K562 (cell line): Measurements from ENCODE around the gene TAGLN3. TPM values are rescaled to one million over a fixed set of nuclear protein-coding genes. Genes with fewer than 3 reads are reported as not detected.

ENCODE experiments used
- C11orf30 ChIP-seq: fragments of 450-650 bp; IDR thresholded peaks from 2 replicates; pipeline ENCODE4 v1.6.1; 2016; ENCODE audit warnings: low read depth, mild to moderate bottlenecking
- CHD1 ChIP-seq: fragments of 200-600 bp; sonication (generic); IDR thresholded peaks from one replicate; pipeline ENCODE4 v1.6.1; 2012; ENCODE audit warnings: mild to moderate bottlenecking, moderate library complexity, low read length, inconsistent platforms
- CREM ChIP-seq: IDR thresholded peaks from 2 replicates; pipeline ENCODE4 v1.6.1; 2014; ENCODE audit warnings: antibody characterized with exemption, low read depth
- ELF2 ChIP-seq: fragments of 250-450 bp; sonication (Bioruptor Pico); IDR thresholded peaks from 2 replicates; pipeline ENCODE4 v1.5.0; 2021; ENCODE audit warnings: mild to moderate bottlenecking
- ETS2 ChIP-seq: IDR thresholded peaks from 2 replicates; pipeline ENCODE4 v1.6.1; 2016; ENCODE audit warnings: borderline replicate concordance, missing genetic modification characterization, mild to moderate bottlenecking, moderate library complexity, missing compliant biosample characterization; ENCODE audit not compliant: poor library complexity, severe bottlenecking
- FOS ChIP-seq: IDR thresholded peaks from 3 replicates; pipeline ENCODE4 v1.6.1; 2011; ENCODE audit not compliant: insufficient read length; ENCODE audit errors: extremely low read depth
- HDAC6 ChIP-seq: IDR thresholded peaks from 2 replicates; pipeline ENCODE4 v1.6.1; 2012; ENCODE audit warnings: low read depth, mild to moderate bottlenecking, control low read depth, inconsistent platforms, low read length, moderate library complexity
- HMG20B ChIP-seq: fragments of 250-450 bp; sonication (Bioruptor Pico); IDR thresholded peaks from 2 replicates; pipeline ENCODE4 v1.5.0; 2021; ENCODE audit warnings: mild to moderate bottlenecking
- KAT2B ChIP-seq: IDR thresholded peaks from one replicate; pipeline ENCODE4 v1.6.1; 2012; ENCODE audit warnings: low read depth, mild to moderate bottlenecking, control low read depth, inconsistent platforms, low read length, moderate library complexity
- NR3C1 ChIP-seq: sonication (generic); formaldehyde crosslinking; IDR thresholded peaks from 2 replicates; pipeline ENCODE4 v1.8.1; 2022; ENCODE audit warnings: missing genetic modification reagents
- POLR2A ChIP-seq: fragments of 450-650 bp; conservative IDR thresholded peaks from 2 replicates; pipeline ENCODE4 v1.6.1; 2016
- POLR2B ChIP-seq: fragments of 450-650 bp; IDR thresholded peaks from 2 replicates; pipeline ENCODE4 v1.6.1; 2018; ENCODE audit warnings: low read depth; ENCODE audit not compliant: partially characterized antibody
- PTRF ChIP-seq: fragments of 450-650 bp; IDR thresholded peaks from 2 replicates; pipeline ENCODE4 v1.6.1; 2016; ENCODE audit warnings: mild to moderate bottlenecking, missing genetic modification characterization, missing compliant biosample characterization
- RB1 ChIP-seq: fragments of 450-650 bp; IDR thresholded peaks from 2 replicates; pipeline ENCODE4 v1.6.1; 2017; ENCODE audit warnings: low read depth, mild to moderate bottlenecking
- SAP30 ChIP-seq: fragments of 200-600 bp; sonication (generic); IDR thresholded peaks from 2 replicates; pipeline ENCODE4 v1.6.1; 2012; ENCODE audit warnings: borderline replicate concordance, low read depth, mild to moderate bottlenecking, moderate library complexity, low read length, control low read depth, inconsistent platforms; ENCODE audit not compliant: insufficient read depth, poor library complexity, severe bottlenecking
- SRSF3 ChIP-seq: fragments of 200-400 bp; formaldehyde crosslinking; IDR thresholded peaks from 2 replicates; pipeline ENCODE4 v1.6.1; 2016; ENCODE audit warnings: mild to moderate bottlenecking, low read length, moderate library complexity; ENCODE audit not compliant: insufficient read depth
- TAF7 ChIP-seq: fragments of 450-650 bp; IDR thresholded peaks from 2 replicates; pipeline ENCODE4 v1.6.1; 2016; ENCODE audit warnings: missing genetic modification characterization, missing compliant biosample characterization
- TBP ChIP-seq: optimal IDR thresholded peaks from 2 replicates; pipeline ENCODE3; 2011; ENCODE audit warnings: low read depth, low read length, improper control_type of control experiment
- ZNF121 ChIP-seq: sonication (generic); formaldehyde crosslinking; conservative IDR thresholded peaks from 2 replicates; pipeline ENCODE4 v1.8.0; 2022; ENCODE audit warnings: missing genetic modification reagents
- ZNF57 ChIP-seq: fragments of 450-650 bp; formaldehyde crosslinking; IDR thresholded peaks from 2 replicates; pipeline ENCODE4 v1.4.0; 2020; ENCODE audit warnings: mild to moderate bottlenecking, moderate library complexity
- ZNF609 ChIP-seq: sonication (generic); formaldehyde crosslinking; IDR thresholded peaks from 2 replicates; pipeline ENCODE4 v1.8.1; 2023; ENCODE audit warnings: missing genetic modification reagents, mild to moderate bottlenecking, borderline replicate concordance
- ZNF76 ChIP-seq: fragments of 250-450 bp; sonication (Bioruptor Pico); IDR thresholded peaks from 2 replicates; pipeline ENCODE4 v1.4.0; 2020; ENCODE audit warnings: mild to moderate bottlenecking, moderate library complexity, borderline replicate concordance
- polyA plus RNA-seq, 8 experiments: library from polyadenylated mRNA; depleted of rRNA in 4 of 8; stranded (reverse) in 5 of 8; unstranded in 3 of 8; fragments of >200 nt; fragmentation: Nextera tagmentation in 2 of 8; fragmentation: Illumina TruSeq in 1 of 8; extraction: Ambion mirVana in 2 of 8; extraction: Trizol in 1 of 8; gene quantifications; 2 replicates each; pipeline versions ENCODE4 v1.2.1 to v1.2.3, GENCODE V29; 2011 to 2014; ENCODE audit warnings: inconsistent platforms in 1 of 8, missing spikeins in 1 of 8
- total RNA-seq, 7 experiments: library from RNA; depleted of rRNA in 6 of 7; stranded (reverse); fragments of >200 nt in 6 of 7; fragmentation: Illumina TruSeq in 2 of 7; extraction: Trizol in 2 of 7; gene quantifications; 2 replicates each; pipeline versions ENCODE4 v1.2.1 to v1.2.3, GENCODE V29; 2011 to 2021; ENCODE audit warnings: low replicate concordance in 1 of 7
- TF ChIP-seq, protein P1 (sequence below): fragments of 250-450 bp; sonication (Bioruptor Pico); IDR thresholded peaks from 2 replicates; pipeline ENCODE4 v1.9.0; 2021; ENCODE audit warnings: mild to moderate bottlenecking, inconsistent platforms

TAGLN3 gene
- total and polyA plus RNA-seq, 9 of the 15 experiments (the other 6 are each of a cell fraction or from before 2014, with no cell fraction given) = 0.06 TPM; not detected in 7

DNA sequence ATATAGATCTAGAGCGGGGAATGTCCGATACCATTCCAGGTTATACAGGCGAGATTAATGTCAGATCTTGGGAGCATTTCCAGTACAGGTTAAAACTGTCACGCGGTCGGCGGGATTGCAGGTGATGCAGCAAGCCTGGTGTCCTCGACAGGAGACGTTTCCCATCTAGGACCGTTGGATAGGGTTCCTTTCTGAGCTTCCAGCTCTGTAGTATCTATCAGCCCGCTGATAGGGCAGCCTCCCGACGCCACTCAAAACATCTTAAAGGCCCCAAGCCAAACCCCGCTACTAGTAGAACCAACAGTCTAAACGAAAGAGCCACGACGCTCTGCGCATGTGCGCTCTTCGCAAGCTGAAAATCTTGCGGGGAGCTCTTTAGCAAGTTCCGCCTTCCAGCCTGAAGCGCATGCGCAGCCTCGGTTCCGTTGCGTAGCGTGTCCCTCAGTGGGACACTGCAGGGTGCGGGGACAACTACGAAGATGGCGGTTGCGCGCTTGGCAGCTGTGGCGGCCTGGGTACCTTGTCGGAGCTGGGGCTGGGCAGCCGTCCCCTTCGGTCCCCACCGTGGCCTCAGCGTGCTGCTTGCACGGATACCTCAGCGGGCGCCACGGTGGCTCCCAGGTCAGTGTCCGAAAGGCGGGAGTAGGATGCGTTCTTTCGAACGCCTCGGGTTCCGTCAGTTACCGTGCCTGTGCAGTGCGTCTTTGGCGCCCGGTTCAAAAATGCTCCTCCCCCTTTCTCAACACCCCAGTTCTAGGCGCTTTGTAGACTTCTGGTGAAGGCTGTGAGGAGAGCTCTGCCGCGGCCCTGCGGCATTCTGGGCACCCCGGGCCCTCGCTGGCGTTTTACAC, 19.9 kb upstream of the TAGLN3 start, which contains the start of gene ABHD10 (continued):
- no peak for TF ChIP-seq HDAC6
- TF ChIP-seq SRSF3 = no peak
- TF ChIP-seq, protein P1, sequence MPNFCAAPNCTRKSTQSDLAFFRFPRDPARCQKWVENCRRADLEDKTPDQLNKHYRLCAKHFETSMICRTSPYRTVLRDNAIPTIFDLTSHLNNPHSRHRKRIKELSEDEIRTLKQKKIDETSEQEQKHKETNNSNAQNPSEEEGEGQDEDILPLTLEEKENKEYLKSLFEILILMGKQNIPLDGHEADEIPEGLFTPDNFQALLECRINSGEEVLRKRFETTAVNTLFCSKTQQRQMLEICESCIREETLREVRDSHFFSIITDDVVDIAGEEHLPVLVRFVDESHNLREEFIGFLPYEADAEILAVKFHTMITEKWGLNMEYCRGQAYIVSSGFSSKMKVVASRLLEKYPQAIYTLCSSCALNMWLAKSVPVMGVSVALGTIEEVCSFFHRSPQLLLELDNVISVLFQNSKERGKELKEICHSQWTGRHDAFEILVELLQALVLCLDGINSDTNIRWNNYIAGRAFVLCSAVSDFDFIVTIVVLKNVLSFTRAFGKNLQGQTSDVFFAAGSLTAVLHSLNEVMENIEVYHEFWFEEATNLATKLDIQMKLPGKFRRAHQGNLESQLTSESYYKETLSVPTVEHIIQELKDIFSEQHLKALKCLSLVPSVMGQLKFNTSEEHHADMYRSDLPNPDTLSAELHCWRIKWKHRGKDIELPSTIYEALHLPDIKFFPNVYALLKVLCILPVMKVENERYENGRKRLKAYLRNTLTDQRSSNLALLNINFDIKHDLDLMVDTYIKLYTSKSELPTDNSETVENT = peak; percentile 55; the same call in 1 of the 2 replicates
- no peak for TF ChIP-seq KAT2B
- peak; percentile 88 for TF ChIP-seq POLR2A
- TF ChIP-seq ZNF609 (CRISPR knock-in tag) = no peak
- TF ChIP-seq C11orf30 = no peak
- peak; percentile 74 for TF ChIP-seq TBP
- TF ChIP-seq FOS = no peak
- TF ChIP-seq NR3C1 (CRISPR knock-in tag) = no peak
- TF ChIP-seq ZNF76 (CRISPR knock-in tag) = no peak
- peak; percentile 77 for TF ChIP-seq POLR2B
- TF ChIP-seq HMG20B (CRISPR knock-in tag) = no peak
- peak; percentile 70; the same call in 1 of the 2 replicates for TF ChIP-seq RB1
- no peak for TF ChIP-seq ZNF121 (CRISPR knock-in tag)
- no peak for TF ChIP-seq TAF7
- no peak for TF ChIP-seq ETS2 (tag)
- no peak for TF ChIP-seq CHD1
- TF ChIP-seq SAP30 = peak; percentile 57
- TF ChIP-seq CREM = peak; percentile 66
- no peak for TF ChIP-seq PTRF
- no peak for TF ChIP-seq ELF2 (CRISPR knock-in tag)
- no peak for TF ChIP-seq ZNF57 (CRISPR knock-in tag)
